SK-N-SH (cell line): ENCODE data around the gene IER2. TPM values are rescaled to one million over a fixed set of nuclear protein-coding genes. Genes with fewer than 3 reads are reported as not detected.

Experiments used
- EP300 ChIP-seq, 2 experiments: IDR thresholded peaks; 2 replicates each; pipeline versions ENCODE4 v1.4.0 to v1.6.1; 2012; ENCODE audit warnings: borderline replicate concordance in 1 of 2, low read depth in 1 of 2, low read length in 1 of 2
- FOSL2 ChIP-seq: IDR thresholded peaks from 2 replicates; pipeline ENCODE4 v1.4.0; 2012; ENCODE audit warnings: low read depth, mild to moderate bottlenecking, moderate library complexity, borderline replicate concordance
- FOXJ3 ChIP-seq: sonication (generic); formaldehyde crosslinking; IDR thresholded peaks from 2 replicates; pipeline ENCODE4 v1.5.1; 2020; ENCODE audit warnings: mild to moderate bottlenecking, missing genetic modification reagents
- FOXM1 ChIP-seq: IDR thresholded peaks from 2 replicates; pipeline ENCODE4 v1.4.0; 2012; ENCODE audit warnings: low read depth, mild to moderate bottlenecking
- JUND ChIP-seq: IDR thresholded peaks from 2 replicates; pipeline ENCODE4 v1.4.0; 2012
- MXI1 ChIP-seq: IDR thresholded peaks from 2 replicates; pipeline ENCODE4 v1.6.1; 2012; ENCODE audit warnings: mild to moderate bottlenecking, low read depth, low read length, improper control_type of control experiment
- NFIC ChIP-seq: IDR thresholded peaks from 2 replicates; pipeline ENCODE4 v1.4.0; 2012; ENCODE audit warnings: borderline replicate concordance
- NRF1 ChIP-seq: IDR thresholded peaks from 2 replicates; pipeline ENCODE4 v1.6.1; 2012; ENCODE audit warnings: low read depth, mild to moderate bottlenecking, low read length
- SIN3A ChIP-seq: IDR thresholded peaks from 2 replicates; pipeline ENCODE4 v1.6.1; 2012; ENCODE audit warnings: low read depth, mild to moderate bottlenecking, low read length, moderate library complexity, borderline replicate concordance
- TAF1 ChIP-seq: IDR thresholded peaks from 2 replicates; pipeline ENCODE4 v1.6.1; 2012; ENCODE audit warnings: low read depth, mild to moderate bottlenecking, low read length, moderate library complexity, borderline replicate concordance
- TCF12 ChIP-seq: IDR thresholded peaks from 2 replicates; pipeline ENCODE4 v1.4.0; 2012
- TEAD4 ChIP-seq: IDR thresholded peaks from 2 replicates; pipeline ENCODE4 v1.4.0; 2012; ENCODE audit warnings: mild to moderate bottlenecking, borderline replicate concordance; ENCODE audit not compliant: insufficient read depth
- polyA plus RNA-seq, 3 experiments: library from polyadenylated mRNA; depleted of rRNA; stranded (reverse); fragments of >200 nt; gene quantifications; 2 replicates each; pipeline ENCODE4 v1.2.3, GENCODE V29; 2012
- TF ChIP-seq, protein P1 (sequence below): fragments of 150-350 bp; IDR thresholded peaks from 2 replicates; pipeline ENCODE4 v1.6.1; 2016; ENCODE audit warnings: mild to moderate bottlenecking, low read depth, low read length
- TF ChIP-seq, protein P2 (sequence below): fragments of 150-350 bp; IDR thresholded peaks from 2 replicates; pipeline ENCODE4 v1.6.1; 2017; ENCODE audit warnings: antibody characterized with exemption, low read length, low read depth, borderline replicate concordance
- TF ChIP-seq, protein P3 (sequence below): IDR thresholded peaks from 2 replicates; pipeline ENCODE4 v1.6.1; 2012; ENCODE audit warnings: mild to moderate bottlenecking, low read depth, low read length, moderate library complexity
- TF ChIP-seq, protein P4 (sequence below): IDR thresholded peaks from 2 replicates; pipeline ENCODE4; 2012

IER2 gene
- polyA plus RNA-seq, 1 of the 3 experiments (the other 2 are of a cell fraction): 115 TPM

DNA sequence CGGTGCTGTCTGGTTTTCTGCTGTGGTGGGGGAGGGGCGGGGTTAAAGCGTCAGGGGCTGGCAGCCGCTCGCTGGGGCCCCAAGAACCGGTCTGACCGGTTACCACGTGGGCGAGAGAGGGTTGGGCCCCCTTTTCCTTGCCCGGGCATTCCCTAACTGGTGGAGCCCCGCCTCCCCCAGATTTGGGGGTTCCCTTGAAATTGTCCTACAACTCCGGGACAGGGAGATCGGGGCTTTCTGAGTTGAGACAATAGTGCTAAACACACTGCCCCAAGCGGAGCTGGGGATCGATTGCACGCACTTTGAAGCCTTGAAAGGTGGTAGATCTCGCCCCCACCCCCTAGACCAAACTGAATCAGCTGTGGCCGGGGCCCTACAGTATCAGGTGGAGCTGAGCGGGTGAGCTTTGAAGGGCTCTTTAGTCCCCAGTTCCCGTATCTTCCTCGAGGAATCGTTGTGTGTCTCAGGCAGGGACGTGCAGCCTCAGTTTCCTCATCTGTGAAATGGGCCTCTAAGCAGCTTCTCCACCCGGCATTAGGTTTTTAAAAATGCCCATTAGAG lies 4.8 kb downstream of the IER2 start (continued):
- TF ChIP-seq TEAD4 (no peak), SIN3A (no peak), FOSL2 (0 out of 2 replicates have a peak, but pooled peaks have one; percentile 4), TCF12 (no peak), TAF1 (no peak), NFIC (no peak), JUND (no peak; the same call in 1 of the 2 replicates), MXI1 (peak; percentile 14; the same call in 1 of the 2 replicates), EP300 (IDR thresholded peaks at IDR 0.05; ENCODE audit: borderline replicate concordance in 1 of 2, low read depth in 1 of 2, low read length in 1 of 2) (no peak), NRF1 (no peak), FOXM1 (no peak), FOXJ3 (CRISPR knock-in tag) (no peak)
- TF ChIP-seq, protein P1, sequence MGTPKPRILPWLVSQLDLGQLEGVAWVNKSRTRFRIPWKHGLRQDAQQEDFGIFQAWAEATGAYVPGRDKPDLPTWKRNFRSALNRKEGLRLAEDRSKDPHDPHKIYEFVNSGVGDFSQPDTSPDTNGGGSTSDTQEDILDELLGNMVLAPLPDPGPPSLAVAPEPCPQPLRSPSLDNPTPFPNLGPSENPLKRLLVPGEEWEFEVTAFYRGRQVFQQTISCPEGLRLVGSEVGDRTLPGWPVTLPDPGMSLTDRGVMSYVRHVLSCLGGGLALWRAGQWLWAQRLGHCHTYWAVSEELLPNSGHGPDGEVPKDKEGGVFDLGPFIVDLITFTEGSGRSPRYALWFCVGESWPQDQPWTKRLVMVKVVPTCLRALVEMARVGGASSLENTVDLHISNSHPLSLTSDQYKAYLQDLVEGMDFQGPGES: no peak
- TF ChIP-seq, protein P2, sequence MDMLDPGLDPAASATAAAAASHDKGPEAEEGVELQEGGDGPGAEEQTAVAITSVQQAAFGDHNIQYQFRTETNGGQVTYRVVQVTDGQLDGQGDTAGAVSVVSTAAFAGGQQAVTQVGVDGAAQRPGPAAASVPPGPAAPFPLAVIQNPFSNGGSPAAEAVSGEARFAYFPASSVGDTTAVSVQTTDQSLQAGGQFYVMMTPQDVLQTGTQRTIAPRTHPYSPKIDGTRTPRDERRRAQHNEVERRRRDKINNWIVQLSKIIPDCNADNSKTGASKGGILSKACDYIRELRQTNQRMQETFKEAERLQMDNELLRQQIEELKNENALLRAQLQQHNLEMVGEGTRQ: no peak
- TF ChIP-seq, protein P3, sequence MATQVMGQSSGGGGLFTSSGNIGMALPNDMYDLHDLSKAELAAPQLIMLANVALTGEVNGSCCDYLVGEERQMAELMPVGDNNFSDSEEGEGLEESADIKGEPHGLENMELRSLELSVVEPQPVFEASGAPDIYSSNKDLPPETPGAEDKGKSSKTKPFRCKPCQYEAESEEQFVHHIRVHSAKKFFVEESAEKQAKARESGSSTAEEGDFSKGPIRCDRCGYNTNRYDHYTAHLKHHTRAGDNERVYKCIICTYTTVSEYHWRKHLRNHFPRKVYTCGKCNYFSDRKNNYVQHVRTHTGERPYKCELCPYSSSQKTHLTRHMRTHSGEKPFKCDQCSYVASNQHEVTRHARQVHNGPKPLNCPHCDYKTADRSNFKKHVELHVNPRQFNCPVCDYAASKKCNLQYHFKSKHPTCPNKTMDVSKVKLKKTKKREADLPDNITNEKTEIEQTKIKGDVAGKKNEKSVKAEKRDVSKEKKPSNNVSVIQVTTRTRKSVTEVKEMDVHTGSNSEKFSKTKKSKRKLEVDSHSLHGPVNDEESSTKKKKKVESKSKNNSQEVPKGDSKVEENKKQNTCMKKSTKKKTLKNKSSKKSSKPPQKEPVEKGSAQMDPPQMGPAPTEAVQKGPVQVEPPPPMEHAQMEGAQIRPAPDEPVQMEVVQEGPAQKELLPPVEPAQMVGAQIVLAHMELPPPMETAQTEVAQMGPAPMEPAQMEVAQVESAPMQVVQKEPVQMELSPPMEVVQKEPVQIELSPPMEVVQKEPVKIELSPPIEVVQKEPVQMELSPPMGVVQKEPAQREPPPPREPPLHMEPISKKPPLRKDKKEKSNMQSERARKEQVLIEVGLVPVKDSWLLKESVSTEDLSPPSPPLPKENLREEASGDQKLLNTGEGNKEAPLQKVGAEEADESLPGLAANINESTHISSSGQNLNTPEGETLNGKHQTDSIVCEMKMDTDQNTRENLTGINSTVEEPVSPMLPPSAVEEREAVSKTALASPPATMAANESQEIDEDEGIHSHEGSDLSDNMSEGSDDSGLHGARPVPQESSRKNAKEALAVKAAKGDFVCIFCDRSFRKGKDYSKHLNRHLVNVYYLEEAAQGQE: no peak
- TF ChIP-seq, protein P4, sequence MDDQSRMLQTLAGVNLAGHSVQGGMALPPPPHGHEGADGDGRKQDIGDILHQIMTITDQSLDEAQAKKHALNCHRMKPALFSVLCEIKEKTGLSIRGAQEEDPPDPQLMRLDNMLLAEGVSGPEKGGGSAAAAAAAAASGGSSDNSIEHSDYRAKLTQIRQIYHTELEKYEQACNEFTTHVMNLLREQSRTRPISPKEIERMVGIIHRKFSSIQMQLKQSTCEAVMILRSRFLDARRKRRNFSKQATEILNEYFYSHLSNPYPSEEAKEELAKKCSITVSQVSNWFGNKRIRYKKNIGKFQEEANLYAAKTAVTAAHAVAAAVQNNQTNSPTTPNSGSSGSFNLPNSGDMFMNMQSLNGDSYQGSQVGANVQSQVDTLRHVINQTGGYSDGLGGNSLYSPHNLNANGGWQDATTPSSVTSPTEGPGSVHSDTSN: no peak; the same call in 1 of the 2 replicates
